Parathyroid adenoma (tissue), 2 donors: ENCODE results near the gene EEIG1.

ENCODE experiments used
- H2AFZ ChIP-seq: fragments of 300-600 bp; sonication (generic); one replicate; pipeline ENCODE4 v1.7.0; 2017; ENCODE audit warnings: antibody characterized with exemption, mild to moderate bottlenecking
- H3K27ac ChIP-seq: fragments of 300-600 bp; sonication (generic); one replicate; pipeline ENCODE4 v1.7.0; 2017
- H3K27me3 ChIP-seq: fragments of 300-600 bp; sonication (generic); one replicate; pipeline ENCODE4 v1.7.0; 2017; ENCODE audit warnings: low read length; ENCODE audit not compliant: control insufficient read depth, insufficient read depth
- H3K36me3 ChIP-seq: fragments of 300-600 bp; sonication (generic); one replicate; pipeline ENCODE4 v1.7.0; 2017; ENCODE audit warnings: low read length; ENCODE audit not compliant: control insufficient read depth, insufficient read depth
- H3K4me1 ChIP-seq: fragments of 300-600 bp; sonication (generic); one replicate; pipeline ENCODE4 v1.7.0; 2017; ENCODE audit warnings: control low read depth
- H3K4me2 ChIP-seq: fragments of 300-600 bp; sonication (generic); one replicate; pipeline ENCODE4 v1.7.0; 2017; ENCODE audit warnings: low read length
- H3K4me3 ChIP-seq: fragments of 300-600 bp; sonication (generic); one replicate; pipeline ENCODE4 v1.7.0; 2017; ENCODE audit warnings: low read depth, low read length
- H3K79me2 ChIP-seq: fragments of 300-600 bp; sonication (generic); one replicate; pipeline ENCODE4 v1.7.0; 2017; ENCODE audit warnings: control low read depth
- H3K9ac ChIP-seq: fragments of 300-600 bp; sonication (generic); one replicate; pipeline ENCODE4 v1.7.0; 2017; ENCODE audit warnings: mild to moderate bottlenecking
- H3K9me3 ChIP-seq: fragments of 300-600 bp; sonication (generic); one replicate; pipeline ENCODE4 v1.7.0; 2017; ENCODE audit warnings: low read length; ENCODE audit not compliant: control insufficient read depth
- TF ChIP-seq, protein P1 (sequence below): fragments of 300-600 bp; sonication (generic); IDR thresholded peaks from one replicate; pipeline ENCODE4 v1.7.0; 2017; ENCODE audit warnings: antibody characterized with exemption, mild to moderate bottlenecking
- donor health status: primary hyperparathyroidism.

EEIG1 gene

DNA sequence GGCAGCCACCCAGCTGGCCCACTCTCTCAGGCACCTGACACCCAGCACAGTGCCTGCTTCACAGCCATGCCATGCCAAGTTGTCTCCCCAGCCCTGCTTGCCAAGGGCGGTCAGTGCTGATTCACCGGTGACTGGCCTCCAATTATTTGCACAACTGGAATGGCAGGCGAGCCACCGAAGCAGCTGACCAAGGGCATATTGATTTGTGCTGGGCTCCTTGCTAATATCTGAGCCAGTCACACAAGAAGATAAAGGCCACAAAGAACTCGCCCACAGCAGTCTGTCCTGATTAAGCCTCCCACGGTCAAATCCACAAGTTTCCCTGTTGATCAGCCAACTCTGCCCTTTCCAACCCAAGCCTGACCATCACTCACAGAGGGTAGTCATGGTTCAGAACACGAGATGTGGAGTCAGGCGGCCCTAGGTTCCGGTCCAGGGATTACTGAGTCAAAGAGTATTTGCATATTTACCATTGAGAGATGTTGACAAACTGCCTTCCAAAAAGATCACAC, 6.4 kb upstream of the EEIG1 start:
- Histone ChIP-seq H3K4me2 (no peak overlapping the region), H3K4me1 (no peaks in the 10 kb centered on the region), H3K27me3 (no peaks in the 10 kb centered on the region), H3K4me3 (no peak overlapping the region), H3K9me3 (no peaks in the 10 kb centered on the region), H3K79me2 (no peaks in the 10 kb centered on the region), H2AFZ (no peak overlapping the region), H3K27ac (no peak overlapping the region), H3K9ac (no peak overlapping the region), H3K36me3 (no peaks in the 10 kb centered on the region)
- TF ChIP-seq, protein P1, sequence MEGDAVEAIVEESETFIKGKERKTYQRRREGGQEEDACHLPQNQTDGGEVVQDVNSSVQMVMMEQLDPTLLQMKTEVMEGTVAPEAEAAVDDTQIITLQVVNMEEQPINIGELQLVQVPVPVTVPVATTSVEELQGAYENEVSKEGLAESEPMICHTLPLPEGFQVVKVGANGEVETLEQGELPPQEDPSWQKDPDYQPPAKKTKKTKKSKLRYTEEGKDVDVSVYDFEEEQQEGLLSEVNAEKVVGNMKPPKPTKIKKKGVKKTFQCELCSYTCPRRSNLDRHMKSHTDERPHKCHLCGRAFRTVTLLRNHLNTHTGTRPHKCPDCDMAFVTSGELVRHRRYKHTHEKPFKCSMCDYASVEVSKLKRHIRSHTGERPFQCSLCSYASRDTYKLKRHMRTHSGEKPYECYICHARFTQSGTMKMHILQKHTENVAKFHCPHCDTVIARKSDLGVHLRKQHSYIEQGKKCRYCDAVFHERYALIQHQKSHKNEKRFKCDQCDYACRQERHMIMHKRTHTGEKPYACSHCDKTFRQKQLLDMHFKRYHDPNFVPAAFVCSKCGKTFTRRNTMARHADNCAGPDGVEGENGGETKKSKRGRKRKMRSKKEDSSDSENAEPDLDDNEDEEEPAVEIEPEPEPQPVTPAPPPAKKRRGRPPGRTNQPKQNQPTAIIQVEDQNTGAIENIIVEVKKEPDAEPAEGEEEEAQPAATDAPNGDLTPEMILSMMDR, result no peak

DNA sequence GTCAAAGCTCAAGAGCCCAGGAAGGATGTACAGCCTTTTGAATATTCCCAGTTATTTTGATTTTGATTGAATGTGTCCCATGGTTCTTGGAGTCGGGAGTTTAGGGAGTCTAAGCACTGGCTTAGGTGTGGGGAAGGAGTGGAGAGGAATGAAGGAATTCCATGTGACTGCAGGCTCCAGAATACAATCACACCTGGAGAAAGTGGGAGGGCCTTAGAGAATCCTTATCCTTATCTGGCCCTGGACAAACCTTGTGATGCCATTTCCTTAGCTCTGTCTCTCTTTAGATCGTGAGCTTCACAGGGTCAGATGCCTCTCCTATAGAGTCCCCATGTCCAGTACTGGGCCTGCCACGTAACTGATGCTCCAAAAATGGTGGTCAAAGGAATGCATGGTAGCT, 4.2 kb upstream of the EEIG1 start:
- H3K27me3 ChIP-seq, result no peaks in the 10 kb centered on the region
- H3K79me2 ChIP-seq, result no peaks in the 10 kb centered on the region
- H3K9ac ChIP-seq, result no peak overlapping the region
- H2AFZ ChIP-seq, result no peak overlapping the region
- H3K4me2 ChIP-seq, result no peak overlapping the region
- H3K9me3 ChIP-seq, result no peaks in the 10 kb centered on the region
- no peak overlapping the region for H3K4me3 ChIP-seq
- H3K27ac ChIP-seq, result no peak overlapping the region
- TF ChIP-seq, protein P1, result no peak
- peaks cover 6% of the 10 kb centered on the region for H3K4me1 ChIP-seq
- H3K36me3 ChIP-seq, result no peaks in the 10 kb centered on the region

- TF ChIP-seq, protein P1, result no peak
These were observed 3.1 kb upstream of the EEIG1 start for GRCh38 chr9:127983847-127984289.

GRCh38 chr9:127982912-127983311, 2.1 kb upstream of the EEIG1 start:
- Histone ChIP-seq H3K4me3 (no peak overlapping the region), H2AFZ (no peak overlapping the region), H3K4me1 (peaks cover 8% of the 10 kb centered on the region), H3K9ac (no peak overlapping the region), H3K27me3 (no peaks in the 10 kb centered on the region), H3K79me2 (peaks cover 6% of the 10 kb centered on the region), H3K36me3 (no peaks in the 10 kb centered on the region), H3K4me2 (no peak overlapping the region), H3K9me3 (no peaks in the 10 kb centered on the region), H3K27ac (no peak overlapping the region)
- TF ChIP-seq, protein P1, result no peak

More at GRCh38 chr9:127983847-127984289, 3.1 kb upstream of the EEIG1 start:
- Histone ChIP-seq H3K9ac (no peak overlapping the region), H3K27me3 (no peaks in the 10 kb centered on the region), H3K36me3 (no peaks in the 10 kb centered on the region), H3K9me3 (no peaks in the 10 kb centered on the region), H2AFZ (no peak overlapping the region), H3K79me2 (peaks cover 4% of the 10 kb centered on the region), H3K4me2 (no peak overlapping the region), H3K4me3 (no peak overlapping the region), H3K4me1 (peaks cover 6% of the 10 kb centered on the region), H3K27ac (no peak overlapping the region)

GRCh38 chr9:127981559-127982121, 851 bp upstream of the EEIG1 start:
- TF ChIP-seq, protein P1, result no peak
- H3K4me1 ChIP-seq, result peaks cover 8% of the 10 kb centered on the region
- H3K27ac ChIP-seq, result peak overlapping the region; percentile 89
- H3K4me3 ChIP-seq, result peak overlapping the region; percentile 80
- no peaks in the 10 kb centered on the region for H3K9me3 ChIP-seq
- peaks cover 6% of the 10 kb centered on the region for H3K79me2 ChIP-seq
- peak overlapping the region; percentile 83 for H2AFZ ChIP-seq
- H3K27me3 ChIP-seq, result no peaks in the 10 kb centered on the region
- H3K36me3 ChIP-seq, result no peaks in the 10 kb centered on the region
- H3K4me2 ChIP-seq, result peak overlapping the region; percentile 99
- peak overlapping the region; percentile 35 for H3K9ac ChIP-seq
